Muscle layer of colon (tissue), 2 donors: ENCODE results near the gene CAMSAP2.

Experiments used
- H3K27ac ChIP-seq: one replicate; pipeline ENCODE4 v1.7.0; 2013; ENCODE audit warnings: low read depth, mild to moderate bottlenecking, low read length, moderate library complexity
- H3K27me3 ChIP-seq, 2 donors: one replicate each; pipeline ENCODE4 v1.7.0; 2013; ENCODE audit warnings: low read length in 2 of 2, mild to moderate bottlenecking in 2 of 2; ENCODE audit not compliant: insufficient read depth in 2 of 2, control insufficient read depth in 1 of 2
- H3K36me3 ChIP-seq: one replicate; pipeline ENCODE4 v1.7.0; 2013; ENCODE audit warnings: mild to moderate bottlenecking, low read length; ENCODE audit not compliant: insufficient read depth
- H3K4me1 ChIP-seq: one replicate; pipeline ENCODE4 v1.7.0; 2013; ENCODE audit warnings: mild to moderate bottlenecking, low read length; ENCODE audit not compliant: insufficient read depth
- H3K4me3 ChIP-seq, 2 donors: one replicate each; pipeline ENCODE4 v1.7.0; 2013; ENCODE audit warnings: low read length in 2 of 2, low read depth in 1 of 2, mild to moderate bottlenecking in 1 of 2, moderate library complexity in 1 of 2
- H3K9ac ChIP-seq: one replicate; pipeline ENCODE4 v1.7.0; 2013; ENCODE audit warnings: low read length
- H3K9me3 ChIP-seq: one replicate; pipeline ENCODE4 v1.7.0; 2013; ENCODE audit warnings: mild to moderate bottlenecking, low read length
- donor health status: abdominal sarcoma.
- donor health status: Adenocarcinoma of cecum.

The CAMSAP2 gene, protein sequence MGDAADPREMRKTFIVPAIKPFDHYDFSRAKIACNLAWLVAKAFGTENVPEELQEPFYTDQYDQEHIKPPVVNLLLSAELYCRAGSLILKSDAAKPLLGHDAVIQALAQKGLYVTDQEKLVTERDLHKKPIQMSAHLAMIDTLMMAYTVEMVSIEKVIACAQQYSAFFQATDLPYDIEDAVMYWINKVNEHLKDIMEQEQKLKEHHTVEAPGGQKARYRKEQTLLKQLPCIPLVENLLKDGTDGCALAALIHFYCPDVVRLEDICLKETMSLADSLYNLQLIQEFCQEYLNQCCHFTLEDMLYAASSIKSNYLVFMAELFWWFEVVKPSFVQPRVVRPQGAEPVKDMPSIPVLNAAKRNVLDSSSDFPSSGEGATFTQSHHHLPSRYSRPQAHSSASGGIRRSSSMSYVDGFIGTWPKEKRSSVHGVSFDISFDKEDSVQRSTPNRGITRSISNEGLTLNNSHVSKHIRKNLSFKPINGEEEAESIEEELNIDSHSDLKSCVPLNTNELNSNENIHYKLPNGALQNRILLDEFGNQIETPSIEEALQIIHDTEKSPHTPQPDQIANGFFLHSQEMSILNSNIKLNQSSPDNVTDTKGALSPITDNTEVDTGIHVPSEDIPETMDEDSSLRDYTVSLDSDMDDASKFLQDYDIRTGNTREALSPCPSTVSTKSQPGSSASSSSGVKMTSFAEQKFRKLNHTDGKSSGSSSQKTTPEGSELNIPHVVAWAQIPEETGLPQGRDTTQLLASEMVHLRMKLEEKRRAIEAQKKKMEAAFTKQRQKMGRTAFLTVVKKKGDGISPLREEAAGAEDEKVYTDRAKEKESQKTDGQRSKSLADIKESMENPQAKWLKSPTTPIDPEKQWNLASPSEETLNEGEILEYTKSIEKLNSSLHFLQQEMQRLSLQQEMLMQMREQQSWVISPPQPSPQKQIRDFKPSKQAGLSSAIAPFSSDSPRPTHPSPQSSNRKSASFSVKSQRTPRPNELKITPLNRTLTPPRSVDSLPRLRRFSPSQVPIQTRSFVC (N-terminal part only)

DNA sequence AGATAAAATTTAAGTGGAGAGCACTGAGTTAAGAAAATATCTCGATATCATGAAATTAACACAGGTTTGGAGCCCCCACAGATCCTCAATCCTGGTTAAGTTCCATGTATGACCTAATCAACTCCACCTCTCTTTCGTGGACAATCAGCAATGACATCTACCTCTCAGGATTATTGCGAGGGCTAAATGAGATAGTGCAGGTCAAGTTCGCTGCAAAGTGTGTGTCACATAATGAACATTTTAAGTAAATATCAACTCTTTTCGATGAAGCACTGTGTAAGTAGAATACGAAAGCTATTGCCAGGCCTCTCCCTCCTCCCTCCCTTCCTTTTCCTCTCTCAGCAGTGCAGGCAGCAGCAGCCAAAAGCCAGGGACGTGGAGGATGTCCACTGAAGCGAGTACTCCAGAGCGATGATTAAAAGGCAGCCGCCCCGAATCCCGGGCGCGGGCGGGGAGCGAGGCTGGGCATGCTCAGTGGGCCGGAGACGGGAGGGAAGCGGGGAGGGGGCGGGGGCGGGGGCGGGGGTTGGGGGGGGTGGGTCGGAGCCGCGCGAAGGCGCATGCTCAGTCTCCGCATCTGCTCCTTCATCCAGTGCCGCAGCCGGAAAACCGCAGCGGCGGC is at the start of gene CAMSAP2:
CAMSAP2 (plus strand) TSS at position 567 of the 622 bp plus-strand sequence. CDS start 935 bp downstream, outside the sequence.
- Histone ChIP-seq H3K9me3 (no peaks in the 10 kb centered on the region), H3K4me1 (peaks cover 31% of the 10 kb centered on the region), H3K27ac (peak within 1 kb of the TSS; percentile 97), H3K27me3 (no peaks in the 10 kb centered on the region), H3K4me3 (peak within 1 kb of the TSS; percentile 82 to 99), H3K36me3 (no peaks in the 10 kb centered on the region), H3K9ac (peak within 1 kb of the TSS; percentile 85)

DNA sequence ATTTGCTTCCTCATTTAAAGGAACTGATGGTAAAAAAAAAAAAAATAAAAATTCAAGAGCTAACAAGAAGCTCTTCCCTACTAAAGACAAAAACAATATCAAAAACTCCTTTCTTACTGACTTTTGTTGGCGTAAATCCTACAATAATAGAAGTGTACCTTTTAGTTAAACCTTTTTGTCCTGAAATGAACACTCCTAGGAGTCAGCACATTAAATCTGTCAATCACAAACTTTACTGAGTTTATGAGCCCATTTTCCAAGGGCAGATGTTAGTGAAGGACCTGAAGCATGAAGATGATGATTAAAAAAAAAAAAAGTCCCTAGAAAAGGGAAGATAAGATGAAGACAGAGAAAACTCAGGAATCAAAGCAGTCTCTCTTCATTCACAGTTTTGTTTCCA is 46.4 kb upstream of the CAMSAP2 start:
- no peaks in the 10 kb centered on the region for H3K4me1 ChIP-seq
- H3K4me3 ChIP-seq: no peak overlapping the region
- H3K9me3 ChIP-seq: no peaks in the 10 kb centered on the region
- H3K9ac ChIP-seq: no peak overlapping the region
- no peak overlapping the region for H3K27ac ChIP-seq
- H3K36me3 ChIP-seq: no peaks in the 10 kb centered on the region
- no peaks in the 10 kb centered on the region for H3K27me3 ChIP-seq

DNA sequence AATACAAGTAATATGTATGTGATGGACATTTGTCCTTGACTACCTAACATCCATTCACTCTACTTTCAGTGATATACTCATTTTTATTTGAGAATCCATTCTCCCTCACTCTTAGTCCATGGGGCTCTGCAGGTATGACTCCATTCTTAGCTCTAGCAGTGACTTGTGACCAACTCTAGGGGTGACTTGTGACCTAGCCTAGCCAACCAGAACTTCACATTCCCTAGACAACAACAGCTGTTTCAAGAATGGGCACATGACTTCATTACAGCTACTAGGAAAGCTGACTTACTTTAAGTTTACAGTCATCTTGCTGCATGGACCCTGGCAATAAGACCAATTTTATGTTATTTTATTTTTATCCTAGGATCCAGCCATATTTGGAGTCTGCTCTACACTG is 45.4 kb upstream of the CAMSAP2 start:
- Histone ChIP-seq H3K4me3 (no peak overlapping the region), H3K9me3 (no peaks in the 10 kb centered on the region), H3K36me3 (no peaks in the 10 kb centered on the region), H3K9ac (no peak overlapping the region), H3K27me3 (no peaks in the 10 kb centered on the region), H3K4me1 (no peaks in the 10 kb centered on the region), H3K27ac (no peak overlapping the region)

DNA sequence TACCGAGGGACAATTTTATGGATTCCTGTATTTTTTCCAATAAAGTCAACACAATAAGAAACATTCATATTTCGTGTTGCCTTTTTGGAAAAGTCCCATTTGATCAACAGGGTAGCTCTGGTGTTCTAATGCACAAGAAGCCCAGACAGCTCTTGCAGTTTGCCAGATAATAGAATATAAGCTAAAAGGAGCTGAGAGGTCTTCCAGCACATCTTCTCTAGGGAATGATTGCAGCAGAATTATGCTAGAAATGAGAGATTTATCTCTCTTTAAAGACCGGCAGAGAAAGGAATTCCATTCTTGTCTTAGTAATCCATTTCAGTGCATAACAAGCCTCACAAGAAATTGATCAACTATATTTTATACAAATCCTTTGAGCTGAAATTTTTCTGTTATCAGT is 44.0 kb upstream of the CAMSAP2 start:
- Histone ChIP-seq H3K36me3 (no peaks in the 10 kb centered on the region), H3K9me3 (no peaks in the 10 kb centered on the region), H3K9ac (no peak overlapping the region), H3K4me3 (no peak overlapping the region), H3K27ac (no peak overlapping the region), H3K4me1 (no peaks in the 10 kb centered on the region), H3K27me3 (no peaks in the 10 kb centered on the region)

DNA sequence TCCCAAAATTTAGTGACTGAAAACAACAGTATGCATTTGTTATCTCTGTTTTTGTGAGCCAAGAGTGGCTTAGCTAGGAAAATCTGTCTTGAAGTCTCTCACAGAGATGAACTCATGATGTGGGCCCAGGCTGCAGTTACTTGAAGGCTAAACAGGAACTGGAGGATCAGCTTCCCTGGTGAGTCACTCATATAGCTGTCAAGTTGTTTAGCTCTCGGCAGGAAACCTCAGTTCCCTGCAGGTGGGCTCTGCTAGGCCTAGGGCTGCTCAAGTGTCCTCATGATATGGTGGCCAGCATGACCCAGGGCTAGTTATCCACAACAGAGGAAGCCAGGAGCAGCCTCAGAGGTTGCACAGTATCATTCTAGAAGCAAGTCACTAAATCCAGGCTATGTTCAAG is 38.8 kb upstream of the CAMSAP2 start:
- Histone ChIP-seq H3K9ac (no peak overlapping the region), H3K36me3 (no peaks in the 10 kb centered on the region), H3K27ac (no peak overlapping the region), H3K4me1 (no peaks in the 10 kb centered on the region), H3K4me3 (no peak overlapping the region), H3K9me3 (no peaks in the 10 kb centered on the region), H3K27me3 (no peaks in the 10 kb centered on the region)

DNA sequence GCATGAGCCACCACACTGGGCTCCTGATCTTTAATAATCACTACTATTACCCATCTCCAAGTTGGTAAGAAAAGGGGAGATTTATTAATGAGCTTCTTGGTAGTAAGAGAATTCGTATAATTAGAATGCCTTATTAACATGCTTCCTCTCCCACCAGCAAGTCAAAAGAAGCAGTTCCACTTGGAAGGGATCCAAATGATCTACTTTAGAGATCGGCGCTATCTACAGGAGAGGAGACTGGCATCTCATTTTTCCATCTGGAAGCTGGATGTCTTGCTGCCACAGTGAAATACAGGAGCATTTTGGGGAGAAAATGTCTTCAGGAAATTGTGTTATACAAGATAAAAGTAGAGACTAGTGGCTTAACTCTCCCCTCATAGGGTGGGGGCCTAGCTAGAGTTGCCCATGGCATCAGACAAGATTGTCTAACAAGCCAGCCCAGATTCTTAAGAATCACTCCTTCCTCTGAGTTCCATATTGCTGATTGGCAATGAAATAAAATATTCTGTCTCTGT is 33.6 kb upstream of the CAMSAP2 start:
- Histone ChIP-seq H3K36me3 (no peaks in the 10 kb centered on the region), H3K27me3 (no peaks in the 10 kb centered on the region), H3K4me1 (no peaks in the 10 kb centered on the region), H3K27ac (no peak overlapping the region), H3K9me3 (no peaks in the 10 kb centered on the region), H3K9ac (no peak overlapping the region), H3K4me3 (no peak overlapping the region)

DNA sequence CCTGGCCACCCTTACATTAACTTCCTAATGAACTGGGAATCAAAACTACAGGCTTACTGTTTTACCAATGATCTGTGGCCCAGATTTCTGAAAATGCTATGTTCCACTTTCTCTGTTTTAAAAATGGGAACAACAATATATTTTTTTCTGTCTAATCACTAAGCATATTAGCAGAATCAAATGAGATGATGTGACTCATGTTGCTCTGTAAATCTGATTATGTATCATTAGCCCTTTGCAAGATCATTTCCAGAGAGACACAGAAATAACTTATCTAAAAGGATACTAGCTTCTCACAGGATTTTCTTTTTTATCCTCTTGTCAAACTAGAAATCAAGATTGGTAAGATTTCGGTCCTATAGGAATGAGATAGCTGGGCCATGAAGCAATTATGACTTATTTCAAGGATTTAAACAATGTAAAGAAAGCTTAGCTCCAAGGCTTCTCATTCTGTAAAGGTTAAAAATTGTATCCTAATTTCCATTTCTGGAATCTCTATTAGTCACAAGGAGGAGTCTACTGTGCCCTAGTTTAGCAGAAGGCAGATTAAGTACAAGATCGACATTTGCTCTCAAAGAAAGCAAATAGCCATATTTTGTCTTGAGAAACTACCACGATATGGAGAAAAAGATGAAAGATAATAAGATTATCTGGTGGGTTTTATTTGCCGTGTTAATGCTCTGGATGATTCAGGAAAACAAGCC is 32.4 kb upstream of the CAMSAP2 start:
- H3K27ac ChIP-seq: no peak overlapping the region
- no peaks in the 10 kb centered on the region for H3K27me3 ChIP-seq
- H3K4me3 ChIP-seq: no peak overlapping the region
- no peaks in the 10 kb centered on the region for H3K36me3 ChIP-seq
- H3K9ac ChIP-seq: no peak overlapping the region
- no peaks in the 10 kb centered on the region for H3K4me1 ChIP-seq
- no peaks in the 10 kb centered on the region for H3K9me3 ChIP-seq

DNA sequence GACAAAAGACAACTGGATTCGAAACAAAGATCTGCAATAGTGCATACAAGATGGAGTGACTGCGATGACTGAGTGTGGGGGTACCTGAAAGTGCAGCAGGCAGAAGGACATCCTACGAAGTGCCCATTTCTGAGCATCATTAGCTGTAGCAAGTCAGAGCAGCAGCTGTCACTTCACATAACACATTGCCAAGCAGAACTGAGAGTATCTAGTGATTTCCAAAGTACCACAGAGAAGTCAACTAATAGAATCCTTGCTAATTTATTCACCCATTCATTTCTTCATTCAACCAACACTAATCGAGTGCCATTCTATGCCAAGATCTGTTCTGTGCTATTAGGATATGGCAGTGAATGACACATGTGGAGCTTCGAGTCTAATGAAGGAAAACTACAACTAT is 31.6 kb upstream of the CAMSAP2 start:
- Histone ChIP-seq H3K27me3 (no peaks in the 10 kb centered on the region), H3K9me3 (no peaks in the 10 kb centered on the region), H3K4me3 (no peak overlapping the region), H3K36me3 (no peaks in the 10 kb centered on the region), H3K4me1 (no peaks in the 10 kb centered on the region), H3K9ac (no peak overlapping the region), H3K27ac (no peak overlapping the region)

DNA sequence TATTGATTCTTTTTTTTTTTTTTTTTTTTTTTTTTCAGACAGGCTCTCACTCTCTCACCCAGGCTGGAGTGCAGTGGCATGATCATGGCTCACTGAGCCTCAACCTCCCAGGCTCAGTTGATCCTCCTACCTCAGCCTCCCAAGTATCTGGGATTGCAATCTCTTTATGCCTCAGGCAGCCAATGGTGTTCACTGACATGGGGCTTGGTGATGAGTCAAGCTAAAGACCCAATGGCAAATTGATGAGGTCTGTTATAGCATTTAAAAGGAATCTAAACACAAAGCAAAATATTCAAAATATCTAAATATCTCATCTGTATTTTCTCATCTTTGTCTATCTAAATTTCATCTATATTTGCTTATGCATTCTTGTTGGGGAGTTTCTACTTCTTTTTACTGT is 30.5 kb upstream of the CAMSAP2 start:
- Histone ChIP-seq H3K36me3 (no peaks in the 10 kb centered on the region), H3K9me3 (no peaks in the 10 kb centered on the region), H3K27me3 (no peaks in the 10 kb centered on the region), H3K9ac (no peak overlapping the region), H3K27ac (no peak overlapping the region), H3K4me3 (no peak overlapping the region), H3K4me1 (no peaks in the 10 kb centered on the region)

DNA sequence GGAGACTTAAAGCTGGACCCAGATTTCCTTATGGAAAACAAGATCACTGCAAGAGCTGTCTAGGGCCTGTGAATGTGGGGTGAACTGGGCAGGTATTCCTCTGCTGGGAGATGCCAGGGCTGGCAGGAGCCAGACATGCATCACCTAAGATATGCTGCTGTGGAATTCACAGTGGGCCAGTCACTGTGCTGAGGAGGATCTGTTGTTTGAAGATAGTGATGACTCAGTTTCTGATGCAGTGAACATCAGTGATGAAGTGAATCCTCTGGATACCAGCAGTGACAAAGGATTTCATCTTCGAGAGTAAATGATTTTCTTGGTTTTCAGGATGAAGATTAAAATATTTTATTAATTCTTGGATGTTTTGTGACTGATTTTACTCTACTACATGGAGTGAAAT is 29.9 kb upstream of the CAMSAP2 start:
- no peaks in the 10 kb centered on the region for H3K4me1 ChIP-seq
- H3K4me3 ChIP-seq: no peak overlapping the region
- H3K9me3 ChIP-seq: no peaks in the 10 kb centered on the region
- no peak overlapping the region for H3K9ac ChIP-seq
- no peaks in the 10 kb centered on the region for H3K36me3 ChIP-seq
- H3K27me3 ChIP-seq: no peaks in the 10 kb centered on the region
- H3K27ac ChIP-seq: no peak overlapping the region
